Keratinocyte (primary cell): ENCODE results near the gene EIF1AD. TPM values are rescaled to one million over a fixed set of nuclear protein-coding genes. Genes with fewer than 3 reads are reported as not detected.

Source experiments
- DNase-seq: peaks from one replicate; pipeline ENCODE4 v3.0.0-alpha.2; 2011; ENCODE audit warnings: low read depth, missing footprints, low spot score
- FAIRE-seq: peaks from 2 replicates; lab custom pipeline; 2011; peaks lifted over from hg19 to GRCh38; lab: Jason Lieb, UNC
- H2AFZ ChIP-seq: 2 replicates; pipeline ENCODE4 v1.6.0; 2012; ENCODE audit warnings: low read length, control low read depth, inconsistent platforms; ENCODE audit not compliant: control insufficient read depth
- H3K27ac ChIP-seq: 2 replicates; pipeline ENCODE4 v1.5.1; 2011; ENCODE audit warnings: low read length; ENCODE audit not compliant: control insufficient read depth, insufficient read depth
- H3K27me3 ChIP-seq: 3 replicates; pipeline ENCODE4 v1.6.0; 2011; ENCODE audit warnings: low read length; ENCODE audit not compliant: control insufficient read depth, insufficient read depth; ENCODE audit errors: extremely low read depth
- H3K36me3 ChIP-seq, 2 experiments: 2 replicates in 1 of 2; 3 replicates in 1 of 2; pipeline ENCODE4 v1.5.1; 2011; ENCODE audit warnings: low read length in 2 of 2, mild to moderate bottlenecking in 1 of 2; ENCODE audit not compliant: control insufficient read depth in 2 of 2, insufficient read depth in 2 of 2; ENCODE audit errors: extremely low read depth in 1 of 2
- H3K4me1 ChIP-seq: 3 replicates; pipeline ENCODE4 v1.5.1; 2011; ENCODE audit warnings: low read length; ENCODE audit not compliant: control insufficient read depth, insufficient read depth; ENCODE audit errors: extremely low read depth
- H3K4me2 ChIP-seq: 3 replicates; pipeline ENCODE4 v1.6.0; 2011; ENCODE audit warnings: low read depth, low read length; ENCODE audit not compliant: control insufficient read depth, insufficient read depth; ENCODE audit errors: extremely low read depth
- H3K4me3 ChIP-seq, 3 experiments: fragments of 200-600 bp in 1 of 3; sonication (generic) in 1 of 3; 2 replicates in 2 of 3; 3 replicates in 1 of 3; pipeline ENCODE4 v1.5.1; 2011 to 2016; ENCODE audit warnings: low read length in 3 of 3, mild to moderate bottlenecking in 3 of 3, control low read depth in 2 of 3, inconsistent platforms in 1 of 3, low read depth in 1 of 3, mixed read lengths in 1 of 3, mixed run types in 1 of 3, moderate library complexity in 1 of 3; ENCODE audit not compliant: control insufficient read depth in 2 of 3, insufficient read depth in 2 of 3; ENCODE audit errors: extremely low read depth in 1 of 3
- H3K79me2 ChIP-seq: 2 replicates; pipeline ENCODE4 v1.6.0; 2012; ENCODE audit warnings: low read length; ENCODE audit not compliant: control insufficient read depth, insufficient read depth
- H3K9ac ChIP-seq: 3 replicates; pipeline ENCODE4 v1.6.0; 2011; ENCODE audit warnings: low read length; ENCODE audit not compliant: control insufficient read depth, insufficient read depth; ENCODE audit errors: extremely low read depth
- H3K9me1 ChIP-seq: 3 replicates; pipeline ENCODE4 v1.6.0; 2011; ENCODE audit warnings: low read length; ENCODE audit not compliant: control insufficient read depth, insufficient read depth; ENCODE audit errors: extremely low read depth
- H3K9me3 ChIP-seq: 2 replicates; pipeline ENCODE4 v1.5.1; 2012; ENCODE audit warnings: low read depth, low read length; ENCODE audit not compliant: control insufficient read depth
- H4K20me1 ChIP-seq: 3 replicates; pipeline ENCODE4 v1.6.0; 2011; ENCODE audit warnings: low read length; ENCODE audit not compliant: control insufficient read depth, insufficient read depth; ENCODE audit errors: extremely low read depth
- EZH2 ChIP-seq: IDR thresholded peaks from one replicate; pipeline ENCODE4 v1.6.1; 2012; ENCODE audit warnings: inconsistent platforms, mild to moderate bottlenecking, low read length, moderate library complexity
- dilution Hi-C: fragments of 300-500 bp; cut with MboI; formaldehyde crosslinking; loops from one replicate; pipeline ENCODE4 v1.7.0; 2020; ENCODE audit warnings: low sequenced_read_pairs; ENCODE audit not compliant: extremely low pct_ligation_motif_present
- polyA plus RNA-seq, 5 experiments: library from polyadenylated mRNA; depleted of rRNA in 3 of 5; stranded (reverse) in 3 of 5; stranded (forward) in 1 of 5; unstranded in 1 of 5; fragments of >200 nt; gene quantifications; 1 replicate in 1 of 5; 2 replicates in 3 of 5; 3 replicates in 1 of 5; pipeline versions ENCODE4 v1.2.1 to v1.2.3, GENCODE V29; 2011 to 2012; ENCODE audit warnings: missing spikeins in 2 of 5, low read depth in 1 of 5, low replicate concordance in 1 of 5
- TF ChIP-seq, protein P1 (sequence below), 3 experiments: IDR thresholded peaks in 1 of 3; conservative IDR thresholded peaks in 1 of 3; optimal IDR thresholded peaks in 1 of 3; 2 replicates in 2 of 3; 3 replicates in 1 of 3; pipeline versions ENCODE3 to v1.5.1; 2011; ENCODE audit warnings: low read length in 3 of 3, mild to moderate bottlenecking in 3 of 3, moderate library complexity in 2 of 3, control low read depth in 1 of 3, inconsistent platforms in 1 of 3; ENCODE audit not compliant: insufficient read depth in 2 of 3; ENCODE audit errors: extremely low read depth in 1 of 3

EIF1AD gene
- polyA plus RNA-seq, 1 donor (not counting 4 experiments of a cell fraction or from before 2014, with no cell fraction given), result 29.6 TPM

DNA sequence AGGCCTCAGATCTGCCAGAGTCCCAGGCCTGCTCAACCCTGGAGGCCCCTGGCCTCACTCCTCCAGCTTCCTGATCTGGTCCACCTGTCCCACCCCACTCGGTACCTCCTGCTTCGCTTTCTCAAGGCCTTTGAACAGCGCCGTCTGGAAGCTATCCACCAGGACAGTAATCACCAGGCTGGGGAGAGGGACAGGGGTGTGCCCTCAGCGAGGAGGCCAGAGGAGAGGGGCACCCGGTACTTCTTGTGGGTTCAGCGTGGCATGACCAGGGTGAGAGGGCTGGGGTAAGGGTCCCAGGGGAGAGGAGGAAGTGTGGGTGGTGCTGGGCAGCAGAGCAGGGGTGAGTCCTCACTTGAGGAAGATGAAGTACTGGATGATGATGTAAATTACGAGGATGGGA lies 18.3 kb upstream of the EIF1AD start:
- H3K9ac ChIP-seq, result no peak overlapping the region
- TF ChIP-seq EZH2, result no peak
- TF ChIP-seq, protein P1, sequence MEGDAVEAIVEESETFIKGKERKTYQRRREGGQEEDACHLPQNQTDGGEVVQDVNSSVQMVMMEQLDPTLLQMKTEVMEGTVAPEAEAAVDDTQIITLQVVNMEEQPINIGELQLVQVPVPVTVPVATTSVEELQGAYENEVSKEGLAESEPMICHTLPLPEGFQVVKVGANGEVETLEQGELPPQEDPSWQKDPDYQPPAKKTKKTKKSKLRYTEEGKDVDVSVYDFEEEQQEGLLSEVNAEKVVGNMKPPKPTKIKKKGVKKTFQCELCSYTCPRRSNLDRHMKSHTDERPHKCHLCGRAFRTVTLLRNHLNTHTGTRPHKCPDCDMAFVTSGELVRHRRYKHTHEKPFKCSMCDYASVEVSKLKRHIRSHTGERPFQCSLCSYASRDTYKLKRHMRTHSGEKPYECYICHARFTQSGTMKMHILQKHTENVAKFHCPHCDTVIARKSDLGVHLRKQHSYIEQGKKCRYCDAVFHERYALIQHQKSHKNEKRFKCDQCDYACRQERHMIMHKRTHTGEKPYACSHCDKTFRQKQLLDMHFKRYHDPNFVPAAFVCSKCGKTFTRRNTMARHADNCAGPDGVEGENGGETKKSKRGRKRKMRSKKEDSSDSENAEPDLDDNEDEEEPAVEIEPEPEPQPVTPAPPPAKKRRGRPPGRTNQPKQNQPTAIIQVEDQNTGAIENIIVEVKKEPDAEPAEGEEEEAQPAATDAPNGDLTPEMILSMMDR (optimal IDR thresholded peaks at IDR 0.05 in 1 of 3, IDR thresholded peaks at IDR 0.05 in 1 of 3, conservative IDR thresholded peaks at IDR 0.05 in 1 of 3; ENCODE audit: extremely low read depth in 1 of 3, insufficient read depth in 2 of 3, low read length in 3 of 3), result no peak
- DNase-seq (no peak), FAIRE-seq (no peak)
- no peak overlapping the region for H3K27ac ChIP-seq
- no peaks in the 10 kb centered on the region for H3K79me2 ChIP-seq
- dilution Hi-C loops, result no loop called here
- no peaks in the 10 kb centered on the region for H3K36me3 ChIP-seq
- H3K27me3 ChIP-seq, result peaks cover 9% of the 10 kb centered on the region
- no peaks in the 10 kb centered on the region for H3K9me3 ChIP-seq
- H2AFZ ChIP-seq, result no peak overlapping the region
- H3K9me1 ChIP-seq, result no peaks in the 10 kb centered on the region
- H3K4me1 ChIP-seq, result peaks cover 14% of the 10 kb centered on the region
- no peak overlapping the region for H3K4me2 ChIP-seq
- no peaks in the 10 kb centered on the region for H4K20me1 ChIP-seq
- H3K4me3 ChIP-seq, result no peak overlapping the region

DNA sequence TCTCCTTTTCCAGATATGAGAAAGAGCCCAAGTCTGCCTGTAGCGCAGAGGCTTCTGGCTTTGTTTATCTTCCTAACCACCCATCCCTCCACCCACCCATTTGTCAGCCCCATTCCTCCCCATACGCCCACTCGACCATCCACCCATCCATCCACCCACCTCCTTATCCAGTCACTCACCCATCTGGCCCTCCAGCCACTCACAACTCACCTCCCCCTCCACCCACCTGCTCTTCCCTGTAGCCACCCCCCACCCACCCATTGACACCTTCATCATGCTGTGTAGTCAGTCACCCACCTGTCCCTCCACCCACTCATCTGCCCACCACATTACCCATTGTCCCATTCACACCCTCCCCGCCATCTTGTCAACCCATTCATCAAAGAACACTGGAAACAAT lies 15.4 kb upstream of the EIF1AD start:
- Histone ChIP-seq H3K4me1 (peaks cover 20% of the 10 kb centered on the region), H3K9me3 (no peaks in the 10 kb centered on the region), H3K27me3 (no peaks in the 10 kb centered on the region), H2AFZ (no peak overlapping the region), H3K36me3 (no peaks in the 10 kb centered on the region), H4K20me1 (no peaks in the 10 kb centered on the region), H3K4me3 (no peak overlapping the region), H3K27ac (no peak overlapping the region), H3K4me2 (no peak overlapping the region), H3K9me1 (no peaks in the 10 kb centered on the region), H3K79me2 (no peaks in the 10 kb centered on the region), H3K9ac (no peak overlapping the region)
- dilution Hi-C loops, result no loop called here
- FAIRE-seq, result no peak
- no peak for TF ChIP-seq EZH2
- TF ChIP-seq, protein P1 (optimal IDR thresholded peaks at IDR 0.05 in 1 of 3, IDR thresholded peaks at IDR 0.05 in 1 of 3, conservative IDR thresholded peaks at IDR 0.05 in 1 of 3; ENCODE audit: extremely low read depth in 1 of 3, insufficient read depth in 2 of 3, low read length in 3 of 3), result no peak
- no peak for DNase-seq
